ENCODE data around the gene F11.

- TF ChIP-seq ZNF8 (CRISPR knock-in tag; IDR thresholded peaks at IDR 0.05), result no peak
- TF ChIP-seq, protein P1, sequence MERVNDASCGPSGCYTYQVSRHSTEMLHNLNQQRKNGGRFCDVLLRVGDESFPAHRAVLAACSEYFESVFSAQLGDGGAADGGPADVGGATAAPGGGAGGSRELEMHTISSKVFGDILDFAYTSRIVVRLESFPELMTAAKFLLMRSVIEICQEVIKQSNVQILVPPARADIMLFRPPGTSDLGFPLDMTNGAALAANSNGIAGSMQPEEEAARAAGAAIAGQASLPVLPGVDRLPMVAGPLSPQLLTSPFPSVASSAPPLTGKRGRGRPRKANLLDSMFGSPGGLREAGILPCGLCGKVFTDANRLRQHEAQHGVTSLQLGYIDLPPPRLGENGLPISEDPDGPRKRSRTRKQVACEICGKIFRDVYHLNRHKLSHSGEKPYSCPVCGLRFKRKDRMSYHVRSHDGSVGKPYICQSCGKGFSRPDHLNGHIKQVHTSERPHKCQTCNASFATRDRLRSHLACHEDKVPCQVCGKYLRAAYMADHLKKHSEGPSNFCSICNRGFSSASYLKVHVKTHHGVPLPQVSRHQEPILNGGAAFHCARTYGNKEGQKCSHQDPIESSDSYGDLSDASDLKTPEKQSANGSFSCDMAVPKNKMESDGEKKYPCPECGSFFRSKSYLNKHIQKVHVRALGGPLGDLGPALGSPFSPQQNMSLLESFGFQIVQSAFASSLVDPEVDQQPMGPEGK (CRISPR knock-in tag; IDR thresholded peaks at IDR 0.05; ENCODE audit: borderline replicate concordance), result no peak
- TF ChIP-seq ZFP30 (CRISPR knock-in tag; IDR thresholded peaks at IDR 0.05), result no peak
- no peak for TF ChIP-seq ARNTL (CRISPR knock-in tag; IDR thresholded peaks at IDR 0.05; ENCODE audit: borderline replicate concordance, low read depth)
Observed at GRCh38 chr4:186329372-186329771, 63.4 kb downstream of the F11 start.
